Stimulated activated CD8-positive, alpha-beta memory T cell treated with anti-CD3 and anti-CD28 coated beads, Interleukin-15, amount 100 ng/mL, for 24 hours (primary cell): Measurements from ENCODE around the gene DBH.

Experiments used
- DNase-seq: peaks from one replicate; pipeline ENCODE4 v3.0.0-alpha.2; 2020; ENCODE audit warnings: low read depth

Gene DBH

GRCh38 chr9:133643978-133644760 is 8.0 kb downstream of the DBH start:
- DNase-seq = no peak

- no peak for DNase-seq
These were observed 9.0 kb downstream of the DBH start for GRCh38 chr9:133645021-133645765.

- DNase-seq = no peak
These were observed 11.0 kb downstream of the DBH start for GRCh38 chr9:133647148-133647547.

GRCh38 chr9:133647765-133648469 is 11.8 kb downstream of the DBH start:
- no peak for DNase-seq

GRCh38 chr9:133649194-133649593 is 13.0 kb downstream of the DBH start:
- DNase-seq = no peak

GRCh38 chr9:133650026-133650425 is 13.9 kb downstream of the DBH start:
- no peak for DNase-seq

GRCh38 chr9:133653638-133654037 is 17.5 kb downstream of the DBH start:
- DNase-seq = no peak

- no peak for DNase-seq
These were observed 18.8 kb downstream of the DBH start for GRCh38 chr9:133654736-133655657.

- no peak for DNase-seq
These were observed 19.5 kb downstream of the DBH start for GRCh38 chr9:133655701-133656100.

GRCh38 chr9:133656211-133657119 is 20.3 kb downstream of the DBH start:
- no peak for DNase-seq

GRCh38 chr9:133657120-133657661 is 21.0 kb downstream of the DBH start:
- no peak for DNase-seq

GRCh38 chr9:133658442-133659431 is 22.6 kb downstream of the DBH start:
- no peak for DNase-seq

GRCh38 chr9:133659516-133659915 is 23.4 kb downstream of the DBH start:
- DNase-seq = no peak

GRCh38 chr9:133661846-133662540 is 25.8 kb downstream of the DBH start:
- DNase-seq = no peak

- DNase-seq = no peak
These were observed 28.2 kb downstream of the DBH start for GRCh38 chr9:133664173-133665050.

GRCh38 chr9:133665096-133665495 is 28.9 kb downstream of the DBH start:
- DNase-seq = no peak

GRCh38 chr9:133665535-133665934 is 29.4 kb downstream of the DBH start:
- no peak for DNase-seq
